Activated naive CD4-positive, alpha-beta T cell treated with anti-CD3 and anti-CD28 coated beads, Interleukin-2, amount 10 ng/mL, durations not matched to agents 7 days and 5 days (primary cell): ENCODE data around the gene ENTPD8.
"Not testable (repeated sequence)": the region's sequence is repeated elsewhere in the genome, so short reads cannot be mapped to it uniquely, and the experiment has no call there.

Experiments used
- CTCF ChIA-PET: fragments of 350-600 bp; sonication (Branson Sonifier 250); formaldehyde crosslinking; loops from one replicate; lab custom pipeline; 2021; ENCODE audit warnings: antibody characterized with exemption; lab: Charles Lee
- DNase-seq: peaks from one replicate; pipeline ENCODE4 v3.0.0-alpha.2; 2020
- H3K27ac Mint-ChIP-seq: one replicate; pipeline ENCODE4 v1.8.0; 2021; ENCODE audit warnings: mild to moderate bottlenecking, moderate library complexity, mixed read lengths
- H3K27me3 Mint-ChIP-seq: one replicate; pipeline ENCODE4 v1.8.0; 2021; ENCODE audit warnings: mild to moderate bottlenecking, mixed read lengths
- H3K36me3 Mint-ChIP-seq: one replicate; pipeline ENCODE4 v1.8.0; 2021; ENCODE audit warnings: mixed read lengths
- H3K4me1 Mint-ChIP-seq: one replicate; pipeline ENCODE4 v1.8.0; 2021; ENCODE audit warnings: mixed read lengths
- H3K4me3 Mint-ChIP-seq: one replicate; pipeline ENCODE4 v1.8.0; 2021; ENCODE audit warnings: mild to moderate bottlenecking, moderate library complexity, mixed read lengths
- H3K9me3 Mint-ChIP-seq: one replicate; pipeline ENCODE4 v1.8.0; 2021; ENCODE audit warnings: mixed read lengths

ENTPD8 gene

GRCh38 chr9:137479892-137480685, 38.9 kb upstream of the ENTPD8 start:
- Mint-ChIP-seq H3K36me3 (peaks cover 3% of the 10 kb centered on the region), H3K4me1 (peaks cover 10% of the 10 kb centered on the region), H3K4me3 (no peak overlapping the region), H3K27me3 (no peaks in the 10 kb centered on the region), H3K9me3 (peaks cover 11% of the 10 kb centered on the region), H3K27ac (no peak overlapping the region)
- CTCF ChIA-PET, result interaction anchor here (0.5 kb wide), 1 partner anchor 35 kb away, joined by 3 read pairs; no protein-coding TSS in a partner anchor
- DNase-seq, result no peak

GRCh38 chr9:137478962-137479861, 38.1 kb upstream of the ENTPD8 start:
- Mint-ChIP-seq H3K9me3 (peaks cover 16% of the 10 kb centered on the region), H3K4me3 (no peak overlapping the region), H3K27ac (no peak overlapping the region), H3K36me3 (peaks cover 6% of the 10 kb centered on the region), H3K27me3 (no peaks in the 10 kb centered on the region), H3K4me1 (peaks cover 10% of the 10 kb centered on the region)
- no peak for DNase-seq
- CTCF ChIA-PET, result no interaction called here

GRCh38 chr9:137478613-137478961, 37.4 kb upstream of the ENTPD8 start:
- no peak overlapping the region for H3K4me3 Mint-ChIP-seq
- H3K9me3 Mint-ChIP-seq, result peaks cover 21% of the 10 kb centered on the region
- no peaks in the 10 kb centered on the region for H3K27me3 Mint-ChIP-seq
- peaks cover 8% of the 10 kb centered on the region for H3K36me3 Mint-ChIP-seq
- no peak for DNase-seq
- no peak overlapping the region for H3K27ac Mint-ChIP-seq
- peaks cover 10% of the 10 kb centered on the region for H3K4me1 Mint-ChIP-seq
- CTCF ChIA-PET, result no interaction called here

GRCh38 chr9:137477778-137478612, 36.8 kb upstream of the ENTPD8 start:
- Mint-ChIP-seq H3K36me3 (peaks cover 10% of the 10 kb centered on the region), H3K27me3 (no peaks in the 10 kb centered on the region), H3K9me3 (peaks cover 26% of the 10 kb centered on the region), H3K4me3 (no peak overlapping the region), H3K27ac (no peak overlapping the region), H3K4me1 (peaks cover 10% of the 10 kb centered on the region)
- DNase-seq, result no peak
- CTCF ChIA-PET, result no interaction called here

GRCh38 chr9:137476856-137477255, 35.7 kb upstream of the ENTPD8 start:
- Mint-ChIP-seq H3K9me3 (peaks cover 30% of the 10 kb centered on the region), H3K27me3 (no peaks in the 10 kb centered on the region), H3K27ac (no peak overlapping the region), H3K4me1 (peaks cover 5% of the 10 kb centered on the region), H3K4me3 (no peak overlapping the region), H3K36me3 (peaks cover 10% of the 10 kb centered on the region)
- DNase-seq, result no peak
- CTCF ChIA-PET, result no interaction called here

- Mint-ChIP-seq H3K4me1 (peaks cover 2% of the 10 kb centered on the region), H3K27me3 (peaks cover 4% of the 10 kb centered on the region), H3K4me3 (no peak overlapping the region), H3K27ac (no peak overlapping the region), H3K9me3 (peaks cover 30% of the 10 kb centered on the region), H3K36me3 (peaks cover 10% of the 10 kb centered on the region)
- DNase-seq, result no peak
- CTCF ChIA-PET, result no interaction called here
Observed at GRCh38 chr9:137475666-137476065, 34.5 kb upstream of the ENTPD8 start.

- peaks cover 10% of the 10 kb centered on the region for H3K36me3 Mint-ChIP-seq
- no peak overlapping the region for H3K27ac Mint-ChIP-seq
- H3K9me3 Mint-ChIP-seq, result peaks cover 30% of the 10 kb centered on the region
- DNase-seq, result no peak
- peaks cover 5% of the 10 kb centered on the region for H3K4me1 Mint-ChIP-seq
- no peak overlapping the region for H3K4me3 Mint-ChIP-seq
- peaks cover 13% of the 10 kb centered on the region for H3K27me3 Mint-ChIP-seq
- CTCF ChIA-PET, result no interaction called here
Observed at GRCh38 chr9:137474271-137474670, 33.1 kb upstream of the ENTPD8 start.

GRCh38 chr9:137470785-137471184, 29.6 kb upstream of the ENTPD8 start:
- peaks cover 22% of the 10 kb centered on the region for H3K9me3 Mint-ChIP-seq
- no peak for DNase-seq
- peaks cover 6% of the 10 kb centered on the region for H3K36me3 Mint-ChIP-seq
- no peak overlapping the region for H3K4me3 Mint-ChIP-seq
- CTCF ChIA-PET, result no interaction called here
- peaks cover 38% of the 10 kb centered on the region for H3K27me3 Mint-ChIP-seq
- H3K4me1 Mint-ChIP-seq, result peaks cover 5% of the 10 kb centered on the region
- no peak overlapping the region for H3K27ac Mint-ChIP-seq

GRCh38 chr9:137467896-137468295, 26.7 kb upstream of the ENTPD8 start:
- Mint-ChIP-seq H3K4me3 (no peak overlapping the region), H3K9me3 (peaks cover 2% of the 10 kb centered on the region), H3K27ac (no peak overlapping the region), H3K27me3 (peaks cover 44% of the 10 kb centered on the region), H3K36me3 (no peaks in the 10 kb centered on the region), H3K4me1 (peaks cover 10% of the 10 kb centered on the region)
- CTCF ChIA-PET, result interaction anchor here (0.6 kb wide), 1 partner anchor 67 kb away, joined by 3 read pairs; no protein-coding TSS in a partner anchor
- no peak for DNase-seq

- peaks cover 11% of the 10 kb centered on the region for H3K4me1 Mint-ChIP-seq
- no peaks in the 10 kb centered on the region for H3K36me3 Mint-ChIP-seq
- no peak overlapping the region for H3K4me3 Mint-ChIP-seq
- no peaks in the 10 kb centered on the region for H3K9me3 Mint-ChIP-seq
- DNase-seq, result peak; percentile 10
- H3K27me3 Mint-ChIP-seq, result peaks cover 44% of the 10 kb centered on the region
- no peak overlapping the region for H3K27ac Mint-ChIP-seq
- CTCF ChIA-PET, result no interaction called here
Observed at GRCh38 chr9:137467161-137467581, 26.0 kb upstream of the ENTPD8 start.

- H3K36me3 Mint-ChIP-seq, H3K4me3 Mint-ChIP-seq, CTCF ChIA-PET, DNase-seq, H3K9me3 Mint-ChIP-seq, H3K27ac Mint-ChIP-seq: not testable (repeated sequence)
- peaks cover 50% of the 10 kb centered on the region for H3K27me3 Mint-ChIP-seq
- peaks cover 18% of the 10 kb centered on the region for H3K4me1 Mint-ChIP-seq
Observed at GRCh38 chr9:137466389-137467085, 25.4 kb upstream of the ENTPD8 start.

- Mint-ChIP-seq H3K27ac (peak overlapping the region; percentile 0), H3K9me3 (no peaks in the 10 kb centered on the region), H3K4me3 (no peak overlapping the region), H3K36me3 (no peaks in the 10 kb centered on the region), H3K27me3 (peaks cover 48% of the 10 kb centered on the region), H3K4me1 (peaks cover 24% of the 10 kb centered on the region)
- DNase-seq, result peak; percentile 16
- CTCF ChIA-PET, result no interaction called here
Observed at GRCh38 chr9:137465720-137466388, 24.7 kb upstream of the ENTPD8 start.
